ENCODE results near the gene EIF3L.

The EIF3L gene

DNA sequence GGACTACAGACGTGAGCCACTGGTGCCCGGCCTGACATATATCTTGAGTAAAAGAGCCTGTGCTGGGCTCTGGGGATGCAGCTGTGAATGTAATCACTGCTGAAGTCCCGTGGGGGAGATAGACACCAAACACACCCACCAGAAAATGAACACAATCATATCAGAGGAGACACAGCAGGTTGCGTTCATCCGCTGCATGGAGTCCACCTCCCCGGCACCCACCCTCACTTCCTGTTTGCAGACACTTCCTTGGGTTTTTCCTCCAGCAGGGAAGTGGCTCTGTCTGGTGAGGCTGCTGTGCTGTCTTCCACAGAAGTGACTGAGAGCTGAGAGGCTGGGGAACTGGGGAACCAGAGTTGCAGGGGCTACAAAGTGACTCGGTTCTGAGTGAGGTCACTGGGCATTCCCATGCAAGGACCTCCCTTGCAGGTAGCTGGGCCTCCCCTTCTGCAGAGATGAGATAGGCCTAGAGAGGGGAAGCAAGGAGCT is 64.1 kb downstream of the EIF3L start:
- no peak for DNase-seq (ENCODE audit: low read depth, low spot score)
- TF ChIP-seq, protein P1, sequence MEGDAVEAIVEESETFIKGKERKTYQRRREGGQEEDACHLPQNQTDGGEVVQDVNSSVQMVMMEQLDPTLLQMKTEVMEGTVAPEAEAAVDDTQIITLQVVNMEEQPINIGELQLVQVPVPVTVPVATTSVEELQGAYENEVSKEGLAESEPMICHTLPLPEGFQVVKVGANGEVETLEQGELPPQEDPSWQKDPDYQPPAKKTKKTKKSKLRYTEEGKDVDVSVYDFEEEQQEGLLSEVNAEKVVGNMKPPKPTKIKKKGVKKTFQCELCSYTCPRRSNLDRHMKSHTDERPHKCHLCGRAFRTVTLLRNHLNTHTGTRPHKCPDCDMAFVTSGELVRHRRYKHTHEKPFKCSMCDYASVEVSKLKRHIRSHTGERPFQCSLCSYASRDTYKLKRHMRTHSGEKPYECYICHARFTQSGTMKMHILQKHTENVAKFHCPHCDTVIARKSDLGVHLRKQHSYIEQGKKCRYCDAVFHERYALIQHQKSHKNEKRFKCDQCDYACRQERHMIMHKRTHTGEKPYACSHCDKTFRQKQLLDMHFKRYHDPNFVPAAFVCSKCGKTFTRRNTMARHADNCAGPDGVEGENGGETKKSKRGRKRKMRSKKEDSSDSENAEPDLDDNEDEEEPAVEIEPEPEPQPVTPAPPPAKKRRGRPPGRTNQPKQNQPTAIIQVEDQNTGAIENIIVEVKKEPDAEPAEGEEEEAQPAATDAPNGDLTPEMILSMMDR (IDR thresholded peaks at IDR 0.05; ENCODE audit: insufficient read depth, low read length, missing control alignments), result no peak
- CTCF ChIA-PET, result interaction anchor here (3.7 to 17.8 kb wide), 2 partner anchors 19 to 26 kb away, joined by 18 to 159 read pairs; no protein-coding TSS in a partner anchor
- no peak overlapping the region for H3K4me3 ChIP-seq (ENCODE audit: low read depth, low read length)
- POLR2A ChIA-PET, result no interaction called here

DNA sequence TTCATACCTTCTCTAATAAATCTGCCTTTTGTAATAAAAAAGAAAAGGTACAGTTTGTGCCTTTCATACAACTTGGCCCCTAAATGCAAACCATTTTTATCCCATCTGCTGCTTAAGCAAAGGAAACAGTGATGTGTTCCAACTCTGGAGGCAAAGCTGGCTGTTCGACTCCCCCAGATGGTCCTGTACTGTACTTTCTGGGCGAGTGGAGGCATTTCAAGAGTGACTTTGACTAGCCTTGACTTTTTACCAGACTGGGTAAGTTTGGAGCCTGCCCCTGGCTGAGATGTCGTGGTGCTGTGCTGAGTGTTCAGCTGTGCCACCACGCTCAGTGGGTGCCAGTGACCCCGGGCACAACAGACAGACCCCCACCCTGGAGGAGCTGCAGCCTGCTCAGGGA is 67.1 kb downstream of the EIF3L start:
- no peak overlapping the region for H3K4me3 ChIP-seq (ENCODE audit: low read depth, low read length)
- no peak for DNase-seq (ENCODE audit: low read depth, low spot score)
- ChIA-PET POLR2A (interaction anchor here (0.7 kb wide), 1 partner anchor 37 kb away, joined by 3 read pairs; the partner anchor contains the start of genes C22orf23 and POLR2F), CTCF (interaction anchor here (0.9 to 17.8 kb wide), 3 partner anchors 8 to 29 kb away, joined by 3 to 159 read pairs (median 18); no protein-coding TSS in a partner anchor)
- TF ChIP-seq, protein P1 (IDR thresholded peaks at IDR 0.05; ENCODE audit: insufficient read depth, low read length, missing control alignments), result no peak

DNA sequence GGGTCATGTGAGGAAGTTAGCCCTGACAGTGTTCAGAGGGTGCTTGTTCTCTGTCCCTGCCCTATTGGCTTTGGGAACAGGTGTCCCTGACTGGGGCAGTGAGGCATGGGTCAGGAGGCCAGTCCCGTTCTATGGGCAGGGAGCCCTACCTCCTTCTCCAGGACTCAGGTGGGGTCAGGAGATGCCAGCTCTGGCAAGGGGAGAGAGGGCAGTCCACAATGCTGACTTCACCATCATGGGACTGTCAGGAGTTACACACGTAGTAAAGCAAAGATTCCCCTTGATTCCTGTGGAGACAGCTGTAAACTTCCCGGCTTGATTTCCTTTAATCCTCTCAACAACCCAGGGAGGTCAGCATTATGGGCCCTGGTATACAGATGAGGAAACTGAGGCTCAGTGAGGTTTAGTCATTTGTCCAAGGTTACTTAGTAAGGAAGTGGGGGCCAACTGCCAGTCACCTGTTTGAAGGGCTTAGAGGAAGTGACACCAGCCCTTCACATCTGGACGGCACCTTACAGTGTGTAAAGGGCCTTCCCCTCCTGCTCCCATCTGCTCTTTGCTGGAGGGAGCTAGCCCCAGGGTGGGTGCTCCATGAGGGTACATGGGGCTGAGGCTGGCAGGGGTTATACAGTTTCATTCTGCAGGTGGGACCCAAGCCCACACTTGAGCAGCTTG is 68.8 kb downstream of the EIF3L start:
- no peak for DNase-seq (ENCODE audit: low read depth, low spot score)
- ChIA-PET CTCF (interaction anchor here (1.2 to 17.8 kb wide), 2 partner anchors 8 to 14 kb away, joined by 5 to 159 read pairs; no protein-coding TSS in a partner anchor), POLR2A (no interaction called here)
- H3K4me3 ChIP-seq (ENCODE audit: low read depth, low read length), result no peak overlapping the region
- TF ChIP-seq, protein P1 (IDR thresholded peaks at IDR 0.05; ENCODE audit: insufficient read depth, low read length, missing control alignments), result no peak

DNA sequence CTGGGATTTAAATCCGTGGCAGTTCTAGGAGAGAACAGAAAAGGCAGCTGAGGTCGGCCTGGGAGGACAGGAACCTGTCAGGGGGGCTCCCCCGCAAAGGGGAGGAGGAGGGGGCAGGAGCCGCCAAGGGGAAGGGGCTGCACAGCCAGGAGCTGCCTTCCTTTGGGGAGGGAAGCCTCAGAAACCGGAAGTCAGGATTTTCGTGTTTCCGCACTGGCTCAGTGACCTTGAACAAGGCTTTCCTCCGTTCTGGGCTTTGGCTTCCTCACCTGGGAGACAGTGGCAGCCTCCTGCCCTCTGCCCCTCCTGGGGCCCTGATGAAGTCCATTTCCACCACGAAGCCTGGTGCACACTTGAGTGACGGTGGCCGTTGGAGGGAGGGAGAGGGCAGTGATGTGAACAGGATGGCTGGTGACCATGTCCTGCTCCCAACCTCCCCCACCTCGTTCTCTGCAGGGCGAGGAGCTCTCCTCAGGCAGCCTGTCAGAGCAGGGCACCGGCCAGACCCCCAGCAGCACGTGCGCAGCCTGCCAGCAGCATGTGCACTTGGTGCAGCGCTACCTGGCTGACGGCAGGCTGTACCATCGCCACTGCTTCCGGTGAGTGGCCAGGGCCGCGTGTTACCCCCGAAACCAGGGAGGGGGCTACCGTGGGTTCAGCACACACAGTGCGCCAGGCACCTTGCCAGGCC is 69.5 kb downstream of the EIF3L start:
- H3K4me3 ChIP-seq (ENCODE audit: low read depth, low read length), result no peak overlapping the region
- TF ChIP-seq, protein P1 (IDR thresholded peaks at IDR 0.05; ENCODE audit: insufficient read depth, low read length, missing control alignments), result no peak
- no peak for DNase-seq (ENCODE audit: low read depth, low spot score)
- ChIA-PET CTCF (interaction anchor here (1.0 to 17.8 kb wide), 6 partner anchors 9 to 56 kb away, joined by 3 to 159 read pairs (median 5); partner anchors contain the start of gene MICALL1), POLR2A (no interaction called here)

DNA sequence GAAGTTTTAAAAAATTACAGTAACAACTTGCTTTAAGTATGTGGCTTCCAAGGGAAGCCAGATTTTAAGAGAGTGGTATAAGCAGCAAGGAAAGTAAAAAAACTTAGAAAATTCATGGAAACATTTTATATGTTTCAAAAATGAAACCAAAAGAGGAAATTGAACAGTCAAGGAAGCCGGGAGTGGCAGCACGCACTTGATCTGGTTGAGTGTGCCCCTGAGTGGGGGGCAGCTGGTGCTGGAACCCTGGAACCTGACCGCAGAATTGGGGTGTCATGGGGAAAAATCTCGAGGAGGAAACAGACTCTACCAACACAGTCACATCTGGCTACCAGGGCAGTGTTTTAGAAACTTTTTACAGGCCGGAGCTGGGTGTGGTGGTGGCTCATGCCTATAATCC is 70.9 kb downstream of the EIF3L start:
- TF ChIP-seq, protein P1 (IDR thresholded peaks at IDR 0.05; ENCODE audit: insufficient read depth, low read length, missing control alignments), result no peak
- ChIA-PET POLR2A (interaction anchor here (0.7 kb wide), 1 partner anchor 70 kb away, joined by 4 read pairs; no protein-coding TSS in a partner anchor), CTCF (interaction anchor here (1.2 to 17.8 kb wide), 3 partner anchors 12 to 57 kb away, joined by 5 to 159 read pairs (median 5); no protein-coding TSS in a partner anchor)
- H3K4me3 ChIP-seq (ENCODE audit: low read depth, low read length), result no peak overlapping the region
- DNase-seq (ENCODE audit: low read depth, low spot score), result no peak

DNA sequence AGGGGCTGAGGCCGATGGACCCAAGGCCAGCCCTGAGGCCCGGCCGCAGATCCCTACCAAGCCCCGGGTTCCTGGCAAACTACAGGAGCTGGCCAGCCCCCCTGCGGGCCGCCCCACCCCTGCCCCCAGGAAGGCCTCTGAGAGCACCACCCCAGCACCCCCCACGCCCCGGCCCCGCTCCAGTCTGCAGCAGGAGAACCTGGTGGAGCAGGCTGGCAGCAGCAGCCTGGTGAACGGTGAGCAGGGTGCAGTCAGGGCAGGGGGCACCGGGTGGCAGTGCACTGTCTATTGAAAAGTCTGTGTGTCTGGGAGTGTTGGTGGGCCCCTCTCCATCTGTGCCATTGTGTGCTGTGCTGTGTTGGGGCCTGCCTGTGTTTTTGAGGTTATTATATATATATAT is 73.0 kb downstream of the EIF3L start:
- TF ChIP-seq, protein P1 (IDR thresholded peaks at IDR 0.05; ENCODE audit: insufficient read depth, low read length, missing control alignments), result no peak
- H3K4me3 ChIP-seq (ENCODE audit: low read depth, low read length), result no peak overlapping the region
- DNase-seq (ENCODE audit: low read depth, low spot score), result no peak
- CTCF ChIA-PET, result interaction anchor here (1.2 to 5.2 kb wide), 3 partner anchors 11 to 35 kb away, joined by 3 to 27 read pairs (median 4); partner anchors contain the start of gene MICALL1
- POLR2A ChIA-PET, result no interaction called here

All from AG04449 (cell line).